Cardiac fibroblast (primary cell): Measurements from ENCODE around the gene ANKRD31.
A peak's percentile ranks its signal among the peaks of the same experiment; 100 is the strongest.

Source experiments
- DNase-seq, 2 donors: peaks; one replicate each; pipeline versions ENCODE4 v3.0.0 to v3.0.0-alpha.2; 2010; ENCODE audit warnings: low read depth in 2 of 2
- H3K4me3 ChIP-seq, 2 donors: replicated peaks in 1 of 2; 1 replicate in 1 of 2; 2 replicates in 1 of 2; pipeline ENCODE4 v1.5.1; 2011; ENCODE audit warnings: low read depth in 2 of 2, low read length in 2 of 2, mild to moderate bottlenecking in 2 of 2, moderate library complexity in 1 of 2
- CTCF ChIP-seq: IDR thresholded peaks from one replicate; pipeline ENCODE4 v1.5.1; 2011; ENCODE audit warnings: low read depth, mild to moderate bottlenecking, low read length, inconsistent platforms

The ANKRD31 gene

GRCh38 chr5:75057561-75057960 lies 179.1 kb downstream of the ANKRD31 start:
- TF ChIP-seq CTCF = no peak
- H3K4me3 ChIP-seq = no peak overlapping the region
- no peak for DNase-seq

GRCh38 chr5:75055727-75056144 lies 180.9 kb downstream of the ANKRD31 start:
- no peak for TF ChIP-seq CTCF
- peak in 1 of 2 donors; percentile 52 for DNase-seq
- H3K4me3 ChIP-seq = no peak overlapping the region

GRCh38 chr5:75054134-75054930 lies 182.3 kb downstream of the ANKRD31 start:
- H3K4me3 ChIP-seq = peak overlapping the region; percentile 72 to 79
- DNase-seq = peak; percentile 61 to 64
- TF ChIP-seq CTCF = no peak

- peak; percentile 2 for TF ChIP-seq CTCF
- peak overlapping the region; percentile 72 to 79 for H3K4me3 ChIP-seq
- peak; percentile 82 to 85 for DNase-seq
These were observed 183.2 kb downstream of the ANKRD31 start for GRCh38 chr5:75053304-75054133.

GRCh38 chr5:75053054-75053303 lies 183.7 kb downstream of the ANKRD31 start:
- DNase-seq = no peak
- H3K4me3 ChIP-seq = peak overlapping the region; percentile 72 to 79
- no peak for TF ChIP-seq CTCF

GRCh38 chr5:75052192-75053053 lies 184.3 kb downstream of the ANKRD31 start, which contains the start of gene GCNT4:
GCNT4 (minus strand) TSS chr5:75052558; CDS start chr5:75030037, 22,521 bp downstream.
- TF ChIP-seq CTCF = no peak
- H3K4me3 ChIP-seq = peak within 1 kb of the TSS; percentile 72 to 79
- peak; percentile 55 to 64 for DNase-seq
